NCI-H526 (cell line): ENCODE measurements around the gene RPAP3.

Source experiments
- DNase-seq, 2 experiments: peaks; one replicate each; lab custom pipeline; 2025; lab: John Stamatoyannopoulos, UW

The RPAP3 gene

GRCh38 chr12:47718531-47718930 lies 12.7 kb upstream of the RPAP3 start:
- DNase-seq: no peak

- DNase-seq: peak; percentile 72 to 88
Observed at GRCh38 chr12:47717443-47718193, 11.8 kb upstream of the RPAP3 start.

GRCh38 chr12:47717046-47717442 lies 11.2 kb upstream of the RPAP3 start:
- no peak for DNase-seq

- DNase-seq: no peak
Observed at GRCh38 chr12:47715877-47716548, 10.2 kb upstream of the RPAP3 start.

GRCh38 chr12:47715393-47715876 lies 9.6 kb upstream of the RPAP3 start:
- peak; percentile 62 to 86 for DNase-seq

GRCh38 chr12:47714826-47715386 lies 9.1 kb upstream of the RPAP3 start:
- no peak for DNase-seq

GRCh38 chr12:47712171-47712570 lies 6.3 kb upstream of the RPAP3 start:
- DNase-seq: no peak

GRCh38 chr12:47711448-47711847 lies 5.6 kb upstream of the RPAP3 start:
- no peak for DNase-seq

- DNase-seq: no peak
Observed at GRCh38 chr12:47710278-47710677, 4.4 kb upstream of the RPAP3 start.

GRCh38 chr12:47709671-47710070 lies 3.8 kb upstream of the RPAP3 start:
- no peak for DNase-seq

- DNase-seq: no peak
Observed at GRCh38 chr12:47709237-47709636, 3.4 kb upstream of the RPAP3 start.

- no peak for DNase-seq
Observed at GRCh38 chr12:47707905-47708543, 2.2 kb upstream of the RPAP3 start.

GRCh38 chr12:47707355-47707754 lies 1.5 kb upstream of the RPAP3 start:
- DNase-seq: no peak

- DNase-seq: no peak
Observed at GRCh38 chr12:47705229-47705565, 633 bp downstream of the RPAP3 start.

GRCh38 chr12:47704719-47705118 lies 1.1 kb downstream of the RPAP3 start:
- no peak for DNase-seq

- no peak for DNase-seq
Observed at GRCh38 chr12:47700263-47700662, 5.6 kb downstream of the RPAP3 start.

GRCh38 chr12:47698631-47699030 lies 7.2 kb downstream of the RPAP3 start:
- DNase-seq: no peak

- no peak for DNase-seq
Observed at GRCh38 chr12:47698055-47698454, 7.8 kb downstream of the RPAP3 start.

- DNase-seq: no peak
Observed at GRCh38 chr12:47689215-47689614, 16.6 kb downstream of the RPAP3 start.

GRCh38 chr12:47687636-47688035 lies 18.2 kb downstream of the RPAP3 start:
- DNase-seq: no peak

- peak; percentile 13 to 39 for DNase-seq
Observed at GRCh38 chr12:47686645-47687240, 19.1 kb downstream of the RPAP3 start.

GRCh38 chr12:47679785-47680184 lies 26.0 kb downstream of the RPAP3 start:
- no peak for DNase-seq
